Smooth muscle cell (in vitro differentiated cells): Measurements from ENCODE around the gene FSTL5. TPM values are rescaled to one million over a fixed set of nuclear protein-coding genes. Genes with fewer than 3 reads are reported as not detected.

Experiments used
- DNase-seq: peaks from one replicate; lab custom pipeline; 2025; ENCODE audit not compliant: unreplicated experiment; lab: John Stamatoyannopoulos, UW
- H2AFZ ChIP-seq: fragments of 200-600 bp; sonication (generic); 2 replicates; pipeline ENCODE4 v1.6.0; 2016; ENCODE audit warnings: antibody characterized with exemption, low read depth, mild to moderate bottlenecking
- H3F3A ChIP-seq: fragments of 200-600 bp; sonication (generic); 2 replicates; pipeline ENCODE4 v1.6.0; 2017; ENCODE audit warnings: antibody characterized with exemption, low read depth
- H3K27ac ChIP-seq: fragments of 200-600 bp; sonication (generic); 2 replicates; pipeline ENCODE4 v1.5.1; 2016; ENCODE audit warnings: low read depth, mild to moderate bottlenecking
- H3K27me3 ChIP-seq: fragments of 200-600 bp; sonication (generic); 2 replicates; pipeline ENCODE4 v1.6.1; 2016; ENCODE audit warnings: low read depth, mild to moderate bottlenecking
- H3K36me3 ChIP-seq: fragments of 200-600 bp; sonication (generic); 2 replicates; pipeline ENCODE4 v1.5.1; 2016; ENCODE audit warnings: low read depth
- H3K4me1 ChIP-seq: fragments of 200-600 bp; sonication (generic); 2 replicates; pipeline ENCODE4 v1.5.1; 2016; ENCODE audit warnings: low read depth
- H3K4me2 ChIP-seq: fragments of 200-600 bp; sonication (generic); 2 replicates; pipeline ENCODE4 v1.6.0; 2016; ENCODE audit warnings: mild to moderate bottlenecking
- H3K4me3 ChIP-seq: fragments of 200-600 bp; sonication (generic); 2 replicates; pipeline ENCODE4 v1.5.1; 2016; ENCODE audit warnings: mild to moderate bottlenecking
- H3K79me2 ChIP-seq: fragments of 200-600 bp; sonication (generic); 2 replicates; pipeline ENCODE4 v1.6.0; 2016; ENCODE audit warnings: low read depth, mild to moderate bottlenecking
- H3K9ac ChIP-seq: fragments of 200-600 bp; sonication (generic); 2 replicates; pipeline ENCODE4 v1.6.0; 2016; ENCODE audit warnings: low read depth
- H3K9me3 ChIP-seq: fragments of 200-600 bp; sonication (generic); replicated peaks from 2 replicates; pipeline ENCODE4 v1.5.1; 2016; ENCODE audit warnings: low read depth
- H4K20me1 ChIP-seq: fragments of 200-600 bp; sonication (generic); 2 replicates; pipeline ENCODE4 v1.6.0; 2016; ENCODE audit warnings: low read depth
- CTCF ChIP-seq: fragments of 200-600 bp; sonication (generic); IDR thresholded peaks from 2 replicates; pipeline ENCODE4 v1.5.1; 2017; ENCODE audit warnings: borderline replicate concordance, mild to moderate bottlenecking, antibody characterized with exemption; ENCODE audit not compliant: insufficient read depth, poor library complexity, severe bottlenecking
- WGBS: methylation state at CpG from one replicate; pipeline ENCODE4 v1.1.7; 2016; ENCODE audit warnings: low lambda C conversion rate; 5-methylcytosine and 5-hydroxymethylcytosine counted together
- polyA plus RNA-seq: library from polyadenylated mRNA; unstranded; fragments of >200 nt; fragmentation: Nextera tagmentation; extraction: Ambion mirVana; gene quantifications from 2 replicates; pipeline ENCODE4 v1.2.1, GENCODE V29; 2016
- total RNA-seq: library from RNA; depleted of rRNA; stranded (reverse); fragments of >200 nt; gene quantifications from 2 replicates; pipeline ENCODE4 v1.2.3, GENCODE V29; 2014

Gene FSTL5
- total and polyA plus RNA-seq, 2 experiments from 2014 or later, result 0.04 TPM; not detected in 1

- H3K27me3 ChIP-seq, result no peaks in the 10 kb centered on the region
- WGBS, result 56% methylated on average over 1 of the region's 1 CpG
- H4K20me1 ChIP-seq, result no peaks in the 10 kb centered on the region
- H3K9ac ChIP-seq, result no peak overlapping the region
- no peaks in the 10 kb centered on the region for H3K79me2 ChIP-seq
- no peak overlapping the region for H3K27ac ChIP-seq
- no peaks in the 10 kb centered on the region for H3K36me3 ChIP-seq
- no peak overlapping the region for H3K4me3 ChIP-seq
- no peak overlapping the region for H3K4me2 ChIP-seq
- no peak overlapping the region for H2AFZ ChIP-seq
- DNase-seq, result no peak
- H3K9me3 ChIP-seq, result no peaks in the 10 kb centered on the region
- TF ChIP-seq CTCF, result no peak
- H3K4me1 ChIP-seq, result no peaks in the 10 kb centered on the region
- no peaks in the 10 kb centered on the region for H3F3A ChIP-seq
Measured at GRCh38 chr4:161696944-161697343, 466.9 kb downstream of the FSTL5 start.

- Histone ChIP-seq H3F3A (no peaks in the 10 kb centered on the region), H3K9me3 (no peaks in the 10 kb centered on the region), H3K79me2 (no peaks in the 10 kb centered on the region), H3K4me1 (no peaks in the 10 kb centered on the region), H3K4me3 (no peak overlapping the region), H3K9ac (no peak overlapping the region), H3K4me2 (no peak overlapping the region), H4K20me1 (no peaks in the 10 kb centered on the region), H3K36me3 (no peaks in the 10 kb centered on the region), H2AFZ (no peak overlapping the region), H3K27ac (no peak overlapping the region), H3K27me3 (no peaks in the 10 kb centered on the region)
- no peak for DNase-seq
- WGBS, result 73% methylated on average over 2 of the region's 2 CpGs
- no peak for TF ChIP-seq CTCF
Measured at GRCh38 chr4:161680146-161680545, 483.7 kb downstream of the FSTL5 start.

DNA sequence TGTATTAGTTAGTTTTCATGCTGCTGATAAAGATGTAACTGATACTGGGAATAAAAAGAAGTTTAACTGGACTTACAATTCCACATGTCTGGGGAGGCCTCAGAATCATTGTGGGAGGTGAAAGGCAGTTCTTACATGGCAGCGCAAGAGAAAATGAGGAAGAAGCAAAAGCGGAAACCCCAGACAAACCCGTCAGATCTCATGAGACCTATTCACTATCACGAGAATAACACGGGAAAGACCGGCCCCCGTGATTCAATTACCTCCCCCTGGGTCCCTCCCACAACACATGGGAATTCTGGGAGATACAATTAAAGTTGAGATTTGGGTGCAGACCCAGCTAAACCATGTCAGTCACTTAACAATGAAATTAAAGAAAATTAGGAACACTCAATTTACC lies 499.1 kb downstream of the FSTL5 start:
- H3K4me2 ChIP-seq, result no peak overlapping the region
- 95% methylated on average over 7 of the region's 7 CpGs for WGBS
- H3K79me2 ChIP-seq, result no peaks in the 10 kb centered on the region
- TF ChIP-seq CTCF, result no peak
- no peaks in the 10 kb centered on the region for H3K27me3 ChIP-seq
- H2AFZ ChIP-seq, result no peak overlapping the region
- H3K9me3 ChIP-seq, result no peaks in the 10 kb centered on the region
- DNase-seq, result no peak
- H3K36me3 ChIP-seq, result no peaks in the 10 kb centered on the region
- H4K20me1 ChIP-seq, result no peaks in the 10 kb centered on the region
- no peaks in the 10 kb centered on the region for H3K4me1 ChIP-seq
- no peak overlapping the region for H3K4me3 ChIP-seq
- H3K9ac ChIP-seq, result no peak overlapping the region
- H3K27ac ChIP-seq, result no peak overlapping the region
- H3F3A ChIP-seq, result no peaks in the 10 kb centered on the region

DNA sequence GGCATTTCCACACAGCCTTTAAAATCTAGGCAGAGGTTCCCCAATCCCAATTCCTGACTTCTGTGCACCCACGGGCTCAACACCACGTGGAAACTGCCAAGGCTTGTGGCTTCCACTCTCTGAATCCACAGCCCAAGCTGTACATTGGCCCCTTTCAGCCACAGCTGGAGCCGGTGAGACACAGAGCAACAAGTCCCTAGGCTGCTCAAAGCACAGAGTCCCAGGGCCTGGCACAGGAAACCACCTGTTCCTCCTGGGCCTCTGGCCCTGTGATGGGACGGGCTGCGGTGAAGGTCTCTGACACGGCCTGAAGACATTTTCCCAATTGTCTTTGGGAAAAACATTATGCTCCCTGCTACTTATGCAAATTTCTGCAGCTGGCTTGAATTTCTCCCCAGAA lies 500.0 kb downstream of the FSTL5 start:
- H3K4me3 ChIP-seq, result no peak overlapping the region
- no peak overlapping the region for H2AFZ ChIP-seq
- 90% methylated on average over 6 of the region's 6 CpGs for WGBS
- no peaks in the 10 kb centered on the region for H3K36me3 ChIP-seq
- TF ChIP-seq CTCF, result no peak
- H3K9me3 ChIP-seq, result no peaks in the 10 kb centered on the region
- H3K79me2 ChIP-seq, result no peaks in the 10 kb centered on the region
- no peaks in the 10 kb centered on the region for H3F3A ChIP-seq
- no peaks in the 10 kb centered on the region for H3K27me3 ChIP-seq
- H4K20me1 ChIP-seq, result no peaks in the 10 kb centered on the region
- no peak overlapping the region for H3K4me2 ChIP-seq
- H3K9ac ChIP-seq, result no peak overlapping the region
- DNase-seq, result no peak
- no peaks in the 10 kb centered on the region for H3K4me1 ChIP-seq
- H3K27ac ChIP-seq, result no peak overlapping the region
